Activated CD8-positive, alpha-beta T cell treated with anti-CD3 and anti-CD28 coated beads, Interleukin-2, amount 10 ng/mL, durations not matched to agents 7 days and 5 days (primary cell): ENCODE measurements around the gene VAV2. TPM values are rescaled to one million over a fixed set of nuclear protein-coding genes. Genes with fewer than 3 reads are reported as not detected.

Experiments
- ATAC-seq: fragments of 150-1000 bp; cut with Tn5 transposase; one replicate; pipeline ENCODE4 v1.10.0; 2021; ENCODE audit warnings: moderate library complexity
- CTCF ChIA-PET: fragments of 350-600 bp; sonication (Branson Sonifier 250); formaldehyde crosslinking; loops from one replicate; lab custom pipeline; 2021; ENCODE audit warnings: antibody characterized with exemption; lab: Charles Lee
- POLR2A ChIA-PET: fragments of 350-600 bp; sonication (Branson Sonifier 250); formaldehyde crosslinking; loops from one replicate; lab custom pipeline; 2021; ENCODE audit warnings: antibody characterized with exemption; lab: Charles Lee
- DNase-seq: peaks from one replicate; pipeline ENCODE4 v3.0.0-alpha.2; 2020
- H3K27ac Mint-ChIP-seq: one replicate; pipeline ENCODE4 v1.8.0; 2021; ENCODE audit warnings: mild to moderate bottlenecking, mixed read lengths
- H3K27me3 Mint-ChIP-seq: one replicate; pipeline ENCODE4 v1.8.0; 2021; ENCODE audit warnings: low read depth, mixed read lengths
- H3K36me3 Mint-ChIP-seq: one replicate; pipeline ENCODE4 v1.8.0; 2021; ENCODE audit warnings: low read depth, mixed read lengths
- H3K4me1 Mint-ChIP-seq: one replicate; pipeline ENCODE4 v1.8.0; 2021; ENCODE audit warnings: low read depth, mixed read lengths
- H3K4me3 Mint-ChIP-seq: one replicate; pipeline ENCODE4 v1.8.0; 2021; ENCODE audit warnings: mild to moderate bottlenecking, mixed read lengths
- H3K9me3 Mint-ChIP-seq: one replicate; pipeline ENCODE4 v1.8.0; 2022; ENCODE audit warnings: mixed read lengths; ENCODE audit not compliant: insufficient read depth
- total RNA-seq, 2 experiments: library from RNA; stranded (reverse); gene quantifications; one replicate each; pipeline ENCODE4 v1.2.3, GENCODE V29; 2021

The VAV2 gene
- total RNA-seq, 2 experiments from 2014 or later: 10.1 to 10.3 TPM

DNA sequence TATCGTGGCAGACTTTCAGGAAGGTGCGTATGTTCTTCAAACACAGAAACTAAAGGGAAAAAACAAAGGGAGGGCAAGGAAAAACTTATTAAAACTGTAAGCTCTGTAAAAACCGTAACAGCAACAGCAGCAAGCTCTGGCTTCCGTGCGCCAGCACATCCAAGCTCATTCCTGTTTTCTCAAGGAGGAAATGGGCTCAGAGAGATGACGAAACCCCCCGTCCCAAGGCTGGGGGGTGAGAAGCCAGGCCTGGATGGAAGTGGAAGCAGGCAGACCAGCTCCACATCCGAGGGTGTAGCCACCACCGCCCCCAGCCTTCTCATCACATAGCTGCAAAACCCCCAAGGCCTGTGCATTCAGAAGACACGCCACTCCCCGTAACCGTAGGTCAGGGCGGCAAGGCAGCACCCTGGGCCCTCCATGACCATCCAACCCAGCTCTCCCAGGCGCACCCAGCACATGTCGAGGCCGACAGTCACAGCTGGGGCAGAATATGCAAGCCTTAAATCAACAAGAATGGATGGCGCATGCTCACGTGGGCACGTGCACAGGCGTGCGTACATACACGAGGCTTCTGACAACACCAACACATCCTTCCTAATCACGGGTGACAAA is 52.8 kb downstream of the VAV2 start:
- no peak overlapping the region for H3K4me3 Mint-ChIP-seq
- ChIA-PET CTCF (no interaction called here), POLR2A (no interaction called here)
- H3K36me3 Mint-ChIP-seq: no peaks in the 10 kb centered on the region
- no peaks in the 10 kb centered on the region for H3K27me3 Mint-ChIP-seq
- no peaks in the 10 kb centered on the region for H3K4me1 Mint-ChIP-seq
- no peaks in the 10 kb centered on the region for H3K9me3 Mint-ChIP-seq
- DNase-seq (no peak), ATAC-seq (no peak)
- no peak overlapping the region for H3K27ac Mint-ChIP-seq

DNA sequence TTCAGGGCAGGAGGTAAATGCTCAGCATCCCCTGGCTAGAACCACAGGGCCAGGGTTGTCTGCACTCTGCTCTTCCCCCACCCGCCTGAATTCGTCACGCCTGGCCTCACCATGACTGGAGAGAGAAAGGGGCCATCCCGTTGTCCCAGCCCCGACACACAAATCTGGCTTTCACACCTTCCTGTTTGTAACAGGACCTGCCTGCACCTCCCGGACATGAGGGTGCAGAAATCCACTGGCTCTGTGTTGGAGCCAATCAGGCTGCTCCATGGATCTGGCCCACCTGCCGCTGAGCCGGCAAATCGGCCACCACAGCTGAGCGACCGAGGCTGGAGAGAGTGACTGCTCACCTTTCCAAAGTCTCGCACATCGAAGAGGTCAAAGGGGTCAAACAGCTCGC is 53.4 kb downstream of the VAV2 start:
- Mint-ChIP-seq H3K36me3 (no peaks in the 10 kb centered on the region), H3K4me3 (no peak overlapping the region), H3K4me1 (no peaks in the 10 kb centered on the region), H3K27ac (no peak overlapping the region), H3K9me3 (no peaks in the 10 kb centered on the region), H3K27me3 (no peaks in the 10 kb centered on the region)
- DNase-seq (no peak), ATAC-seq (no peak)
- ChIA-PET CTCF (no interaction called here), POLR2A (no interaction called here)

DNA sequence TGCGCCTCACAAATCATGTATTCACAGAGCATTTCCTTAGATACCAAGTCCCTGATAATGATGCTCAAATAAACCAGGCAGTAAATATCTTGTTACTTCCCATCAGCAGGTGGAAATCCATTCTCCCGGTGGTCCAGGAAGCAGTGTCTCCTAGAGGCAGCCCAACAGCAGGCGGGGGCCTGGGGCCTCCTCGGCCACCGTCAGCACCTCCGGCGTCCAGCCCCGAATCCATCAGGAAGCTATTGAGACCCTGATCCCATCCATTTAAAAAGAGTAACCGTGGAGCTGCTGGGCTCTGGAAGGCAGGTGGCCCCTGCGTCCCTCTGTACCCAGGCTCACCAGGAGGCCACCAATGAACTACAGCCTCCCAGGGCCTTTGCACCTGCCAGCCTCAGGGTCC is 54.0 kb downstream of the VAV2 start:
- H3K4me1 Mint-ChIP-seq: no peaks in the 10 kb centered on the region
- ATAC-seq (no peak), DNase-seq (no peak)
- no peak overlapping the region for H3K27ac Mint-ChIP-seq
- POLR2A ChIA-PET: no interaction called here
- H3K36me3 Mint-ChIP-seq: no peaks in the 10 kb centered on the region
- H3K27me3 Mint-ChIP-seq: no peaks in the 10 kb centered on the region
- CTCF ChIA-PET: no interaction called here
- H3K9me3 Mint-ChIP-seq: no peaks in the 10 kb centered on the region
- H3K4me3 Mint-ChIP-seq: no peak overlapping the region

DNA sequence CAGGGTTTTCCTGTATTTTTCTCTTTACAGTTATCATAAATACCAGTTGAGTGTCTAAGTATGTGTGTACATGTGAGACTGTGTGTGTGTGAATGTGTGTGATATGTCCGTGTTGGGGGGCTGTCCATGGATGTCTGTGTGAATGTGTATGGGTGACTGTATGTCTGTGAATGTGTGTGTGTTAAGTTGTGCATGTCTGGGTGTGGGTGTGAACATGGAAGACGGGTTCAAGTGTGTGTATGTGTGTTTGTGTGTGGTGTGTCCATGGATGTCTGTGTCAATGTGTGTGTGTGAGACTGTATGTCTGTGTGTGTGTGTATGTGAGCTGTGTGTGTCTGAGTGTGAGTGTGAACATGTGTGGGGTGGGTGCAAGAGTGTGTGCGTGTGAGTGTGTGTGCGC is 55.0 kb downstream of the VAV2 start:
- CTCF ChIA-PET: no interaction called here
- H3K4me3 Mint-ChIP-seq: no peak overlapping the region
- H3K9me3 Mint-ChIP-seq: no peaks in the 10 kb centered on the region
- POLR2A ChIA-PET: no interaction called here
- no peak for DNase-seq
- H3K27ac Mint-ChIP-seq: no peak overlapping the region
- H3K36me3 Mint-ChIP-seq: no peaks in the 10 kb centered on the region
- no peak for ATAC-seq
- no peaks in the 10 kb centered on the region for H3K4me1 Mint-ChIP-seq
- H3K27me3 Mint-ChIP-seq: no peaks in the 10 kb centered on the region

DNA sequence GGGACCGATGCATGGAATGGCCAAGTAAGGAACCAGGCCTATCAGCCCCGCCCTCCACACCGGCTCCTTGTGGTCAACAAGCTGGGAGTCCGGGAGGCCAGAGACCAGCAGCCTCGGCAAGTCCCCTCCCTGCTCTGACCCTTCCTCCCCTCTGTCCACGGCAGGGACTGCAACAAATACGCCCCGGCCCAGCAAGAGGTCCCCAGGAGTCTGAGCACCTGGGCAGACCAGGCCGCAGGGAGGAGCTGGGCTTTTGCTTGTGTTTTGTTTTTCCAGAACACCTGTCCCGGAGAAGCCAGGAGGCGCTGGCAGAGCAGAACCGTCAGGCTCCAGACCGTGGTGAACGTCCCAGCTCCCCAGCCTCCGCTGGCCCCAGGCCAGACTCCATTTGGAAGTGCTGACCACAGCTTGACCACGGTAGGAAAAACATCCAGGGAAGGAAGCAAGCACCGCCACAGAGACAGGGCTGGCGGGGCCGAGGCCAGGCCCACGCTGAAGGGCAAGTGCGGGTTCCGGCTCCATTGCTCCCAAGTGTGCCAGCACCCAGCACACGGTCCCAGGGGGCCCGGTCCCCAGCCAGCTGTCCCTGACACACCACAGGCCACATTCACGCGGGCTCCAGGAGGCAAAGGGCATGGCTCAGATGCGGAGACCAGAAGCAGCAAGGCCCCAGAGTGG is 56.7 kb downstream of the VAV2 start:
- Mint-ChIP-seq H3K9me3 (no peaks in the 10 kb centered on the region), H3K4me3 (no peak overlapping the region), H3K27me3 (no peaks in the 10 kb centered on the region), H3K27ac (no peak overlapping the region), H3K4me1 (no peaks in the 10 kb centered on the region), H3K36me3 (no peaks in the 10 kb centered on the region)
- ATAC-seq (no peak), DNase-seq (no peak)
- CTCF ChIA-PET: no interaction called here
- POLR2A ChIA-PET: no interaction called here

DNA sequence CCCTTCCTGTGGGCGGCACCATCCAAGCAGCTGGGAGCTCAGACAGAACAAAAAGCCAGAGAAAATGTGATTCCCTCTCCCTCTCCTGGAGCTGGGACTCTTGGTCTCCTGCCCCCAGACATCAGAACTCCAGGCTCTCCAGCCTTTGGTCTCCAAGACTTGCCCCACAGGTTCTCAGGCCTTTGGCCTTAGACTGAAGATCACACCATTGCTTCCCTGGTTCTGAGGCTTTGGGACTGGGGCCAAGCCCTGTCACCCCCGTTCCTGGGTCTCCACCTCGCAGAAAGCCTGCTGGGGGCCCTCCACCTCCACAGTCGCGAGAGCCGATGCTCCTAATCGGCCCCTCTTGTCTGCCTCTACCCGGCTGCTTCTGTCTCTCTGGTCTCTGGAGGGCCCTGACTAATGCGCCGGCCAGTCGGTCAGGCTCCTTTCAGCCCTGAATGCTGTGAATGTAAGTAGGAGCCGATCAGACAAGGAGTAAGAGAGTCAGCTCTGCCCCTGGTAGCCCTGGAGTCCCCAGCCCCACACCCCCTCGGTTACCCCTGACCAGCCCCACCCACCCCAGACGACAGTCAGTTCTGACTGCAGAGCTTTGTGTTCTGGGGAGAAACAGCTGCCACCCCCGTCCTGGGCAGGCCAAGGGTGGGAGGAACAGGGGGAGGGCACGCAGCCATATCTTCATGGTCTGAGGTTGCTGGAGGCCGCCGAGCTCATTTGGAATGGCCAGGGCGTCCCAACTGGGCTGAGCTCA is 57.5 kb downstream of the VAV2 start:
- Mint-ChIP-seq H3K4me3 (no peak overlapping the region), H3K27me3 (no peaks in the 10 kb centered on the region), H3K4me1 (no peaks in the 10 kb centered on the region), H3K27ac (no peak overlapping the region), H3K9me3 (no peaks in the 10 kb centered on the region), H3K36me3 (no peaks in the 10 kb centered on the region)
- no peak for ATAC-seq
- ChIA-PET CTCF (no interaction called here), POLR2A (no interaction called here)
- no peak for DNase-seq

DNA sequence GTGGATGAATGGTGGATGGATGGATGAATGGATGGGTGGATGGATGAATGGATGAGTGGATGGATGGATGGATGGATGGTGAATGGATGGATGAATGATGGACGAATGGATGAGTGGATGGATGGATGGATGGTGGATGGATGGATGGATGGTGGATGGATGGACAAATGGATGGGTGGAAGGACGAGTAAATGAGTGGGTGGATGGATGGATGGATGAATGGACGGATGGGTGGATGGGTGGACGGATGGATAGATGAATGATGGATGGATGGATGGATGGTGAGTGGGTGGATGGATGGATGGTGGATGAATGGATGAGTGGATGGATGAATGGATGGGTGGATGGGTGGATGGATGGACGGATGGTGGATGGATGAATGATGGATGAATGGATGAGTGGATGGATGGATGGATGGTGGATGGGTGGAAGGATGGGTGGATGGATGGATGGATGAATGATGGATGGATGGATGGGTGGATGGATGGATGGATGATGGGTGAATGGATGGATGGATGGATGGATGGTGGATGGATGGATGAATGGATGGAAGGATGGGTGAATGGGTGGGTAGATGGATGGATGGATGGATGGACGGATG is 58.6 kb downstream of the VAV2 start:
- no peak overlapping the region for H3K27ac Mint-ChIP-seq
- no peak for ATAC-seq
- no peaks in the 10 kb centered on the region for H3K9me3 Mint-ChIP-seq
- DNase-seq: no peak
- POLR2A ChIA-PET: no interaction called here
- CTCF ChIA-PET: no interaction called here
- no peak overlapping the region for H3K4me3 Mint-ChIP-seq
- no peaks in the 10 kb centered on the region for H3K27me3 Mint-ChIP-seq
- no peaks in the 10 kb centered on the region for H3K4me1 Mint-ChIP-seq
- no peaks in the 10 kb centered on the region for H3K36me3 Mint-ChIP-seq

DNA sequence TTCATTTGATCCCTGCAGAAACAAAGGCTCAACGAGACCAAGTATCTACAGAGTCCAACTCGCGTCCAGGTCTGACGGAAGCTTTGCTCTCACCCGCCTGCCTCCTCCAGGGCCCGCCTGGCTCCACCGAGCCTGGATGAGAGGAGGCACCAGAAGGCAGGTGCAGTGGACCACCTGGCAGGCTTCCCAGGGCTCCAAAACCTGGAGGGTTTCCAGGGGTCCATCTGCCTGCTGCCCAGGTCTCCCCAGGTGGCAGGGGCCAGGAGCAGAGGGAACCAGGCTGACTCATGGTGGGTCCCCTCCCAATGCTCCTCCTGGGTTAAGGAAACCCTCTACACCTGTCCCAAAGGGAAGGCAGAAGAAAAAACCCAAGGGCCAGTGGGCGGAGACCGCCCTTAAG is 59.5 kb downstream of the VAV2 start:
- ChIA-PET CTCF (no interaction called here), POLR2A (no interaction called here)
- DNase-seq (no peak), ATAC-seq (no peak)
- Mint-ChIP-seq H3K9me3 (no peaks in the 10 kb centered on the region), H3K27ac (no peak overlapping the region), H3K27me3 (no peaks in the 10 kb centered on the region), H3K36me3 (no peaks in the 10 kb centered on the region), H3K4me3 (no peak overlapping the region), H3K4me1 (no peaks in the 10 kb centered on the region)

DNA sequence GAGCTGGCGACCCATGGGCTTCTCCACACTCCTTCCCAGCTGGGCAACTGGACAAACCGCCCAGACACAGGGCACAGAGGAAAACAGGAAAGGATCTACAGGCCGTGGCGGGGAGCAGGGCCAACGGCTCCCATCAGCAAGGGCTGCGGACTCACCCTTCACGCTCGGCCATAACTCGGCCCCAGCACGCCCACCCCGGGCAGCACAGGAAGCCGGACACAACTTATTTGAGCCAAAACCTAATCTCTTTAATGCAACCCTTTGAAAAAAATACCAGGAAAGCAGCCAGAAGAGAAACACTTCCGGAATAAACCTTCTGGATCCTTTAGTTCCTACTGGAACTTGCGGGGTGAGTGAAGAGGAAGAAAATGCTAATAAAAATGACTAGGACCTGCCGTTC is 59.9 kb downstream of the VAV2 start:
- CTCF ChIA-PET: no interaction called here
- Mint-ChIP-seq H3K27me3 (no peaks in the 10 kb centered on the region), H3K9me3 (no peaks in the 10 kb centered on the region), H3K4me1 (no peaks in the 10 kb centered on the region), H3K36me3 (no peaks in the 10 kb centered on the region), H3K27ac (no peak overlapping the region), H3K4me3 (no peak overlapping the region)
- POLR2A ChIA-PET: no interaction called here
- DNase-seq (no peak), ATAC-seq (no peak)

DNA sequence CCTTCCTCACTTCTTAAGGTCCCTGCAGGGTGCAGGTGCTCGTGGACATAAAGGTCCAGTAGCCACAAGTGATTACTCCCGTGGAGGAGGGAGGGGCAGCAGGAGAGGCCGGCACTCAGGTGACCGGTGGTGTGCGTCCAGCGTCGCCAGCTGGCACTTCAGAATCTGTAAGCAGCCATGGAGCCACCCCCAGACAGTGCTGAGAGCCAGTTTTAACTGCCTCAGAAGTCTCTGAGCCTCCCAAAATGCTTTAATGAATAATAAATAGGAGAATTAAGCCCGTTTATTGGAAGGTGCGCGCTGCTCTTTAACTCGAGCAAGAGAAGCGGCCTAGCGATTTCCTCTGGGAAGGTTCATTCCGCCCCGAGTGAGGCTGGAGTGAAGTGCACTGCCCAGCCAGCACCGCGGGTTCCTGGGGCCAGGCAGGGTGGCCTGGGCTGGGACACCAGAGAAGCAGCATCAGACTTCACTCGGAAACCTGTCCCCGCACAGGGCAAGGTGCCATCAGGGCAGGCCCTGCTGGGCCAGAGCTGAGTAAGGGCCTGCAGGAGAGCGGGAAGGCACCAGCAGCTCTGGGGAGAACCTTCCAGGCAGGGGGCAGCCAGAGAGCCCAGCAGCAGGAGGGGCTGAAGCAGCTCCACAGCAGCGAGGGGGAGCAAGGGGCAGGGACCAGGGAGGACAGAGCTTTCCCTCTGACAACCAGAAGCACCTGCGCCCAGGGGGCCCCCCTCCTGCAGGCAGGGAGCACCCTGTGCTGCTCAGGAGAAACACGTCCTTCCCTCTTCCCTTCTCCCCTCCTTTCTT is 61.2 kb downstream of the VAV2 start:
- H3K4me1 Mint-ChIP-seq: no peaks in the 10 kb centered on the region
- DNase-seq: no peak
- no peak for ATAC-seq
- ChIA-PET POLR2A (no interaction called here), CTCF (no interaction called here)
- H3K27me3 Mint-ChIP-seq: no peaks in the 10 kb centered on the region
- H3K27ac Mint-ChIP-seq: no peak overlapping the region
- no peaks in the 10 kb centered on the region for H3K9me3 Mint-ChIP-seq
- H3K36me3 Mint-ChIP-seq: no peaks in the 10 kb centered on the region
- no peak overlapping the region for H3K4me3 Mint-ChIP-seq

DNA sequence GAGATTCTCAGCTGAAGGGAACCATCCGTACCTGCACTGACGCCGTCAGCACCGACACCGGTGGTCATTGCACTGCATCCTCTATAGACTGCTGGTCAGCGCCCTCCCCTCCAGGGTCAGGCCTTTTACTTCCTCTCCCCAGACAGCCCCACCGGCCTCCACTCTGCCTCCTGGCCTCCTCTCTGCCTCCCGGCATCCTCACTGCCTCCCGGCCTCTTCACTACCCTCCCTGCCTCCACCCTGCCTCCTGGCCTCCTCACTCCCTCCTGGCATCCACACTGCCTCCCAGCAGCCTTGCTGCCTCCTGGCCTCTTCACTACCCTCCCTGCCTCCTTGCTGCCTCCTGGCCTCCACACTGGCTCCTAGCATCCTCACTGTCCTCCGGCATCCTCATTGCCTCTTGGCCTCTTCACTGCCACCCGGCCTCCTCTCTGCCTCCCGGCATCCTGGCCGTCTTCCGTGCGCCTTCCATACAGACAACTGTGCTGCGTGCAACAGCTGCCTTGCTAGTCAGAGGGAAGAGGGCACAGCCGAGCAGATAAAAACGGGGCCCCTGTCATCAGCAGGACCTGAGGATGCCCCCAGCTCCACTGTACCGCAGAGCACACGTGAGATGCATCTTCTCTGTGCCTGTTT is 62.0 kb downstream of the VAV2 start:
- Mint-ChIP-seq H3K27ac (no peak overlapping the region), H3K27me3 (no peaks in the 10 kb centered on the region), H3K4me1 (no peaks in the 10 kb centered on the region), H3K36me3 (no peaks in the 10 kb centered on the region), H3K4me3 (no peak overlapping the region), H3K9me3 (no peaks in the 10 kb centered on the region)
- ChIA-PET CTCF (no interaction called here), POLR2A (no interaction called here)
- ATAC-seq (no peak), DNase-seq (no peak)
